Measurements from ENCODE around the gene C19orf44. TPM values are rescaled to one million over a fixed set of nuclear protein-coding genes. Genes with fewer than 3 reads are reported as not detected.
"Not testable (repeated sequence)": the region's sequence is repeated elsewhere in the genome, so short reads cannot be mapped to it uniquely, and the experiment has no call there.

Gene C19orf44
- total and polyA plus RNA-seq, 2 of the 4 experiments (the other 2 are of a cell fraction) = 1.4 to 3.8 TPM

GRCh38 chr19:16482745-16483144 lies 13.4 kb upstream of the C19orf44 start:
- Histone ChIP-seq H3K14ac (replicated peaks; ENCODE audit: low read depth, low read length) (no peak overlapping the region), H3K4me1 (ENCODE audit: control insufficient read depth, insufficient read depth, low read length) (no peaks in the 10 kb centered on the region), H2AK9ac (replicated peaks; ENCODE audit: low read depth, low read length, poor library complexity) (no peak overlapping the region), H4K8ac (ENCODE audit: low read depth in 2 of 2, low read length in 2 of 2) (no peak overlapping the region), H3K9me1 (ENCODE audit: insufficient read depth, low read length) (no peaks in the 10 kb centered on the region), H3K23ac (ENCODE audit: low read depth, low read length) (no peak overlapping the region), H3K36me3 (ENCODE audit: control insufficient read depth, insufficient read depth, low read length) (no peaks in the 10 kb centered on the region), H3K9me3 (ENCODE audit: control insufficient read depth, insufficient read depth, low read length) (no peaks in the 10 kb centered on the region), H4K5ac (ENCODE audit: low read depth, low read length) (no peak overlapping the region), H2AK5ac (ENCODE audit: low read depth, low read length) (no peak overlapping the region), H3K27ac (ENCODE audit: insufficient read depth, low read length) (no peak overlapping the region), H4K20me1 (ENCODE audit: insufficient read depth, low read length) (no peaks in the 10 kb centered on the region), H3K9ac (ENCODE audit: low read depth, low read length) (no peak overlapping the region), H3K79me1 (ENCODE audit: low read depth in 1 of 2, low read length in 2 of 2) (no peaks in the 10 kb centered on the region), H3K27me3 (ENCODE audit: control insufficient read depth, insufficient read depth, low read length) (peaks cover 2% of the 10 kb centered on the region), H3K56ac (ENCODE audit: extremely low read depth, insufficient read depth, low read length) (no peak overlapping the region), H3K4me3 (ENCODE audit: insufficient read depth, low read depth, low read length) (no peak overlapping the region), H3K4me2 (ENCODE audit: low read depth, low read length) (no peak overlapping the region), H2BK120ac (ENCODE audit: low read depth, low read length) (no peak overlapping the region), H4K91ac (ENCODE audit: insufficient read depth, low read depth, low read length) (no peak overlapping the region), H3K4ac (ENCODE audit: low read depth, low read length) (no peak overlapping the region), H2BK5ac (ENCODE audit: low read depth, low read length, poor library complexity, severe bottlenecking) (no peak overlapping the region), H3K18ac (ENCODE audit: low read depth, low read length) (no peak overlapping the region), H2AFZ (replicated peaks; ENCODE audit: low read length, poor library complexity) (no peak overlapping the region), H2BK15ac (ENCODE audit: low read depth, low read length) (no peak overlapping the region), H2BK20ac (ENCODE audit: low read depth, low read length) (no peak overlapping the region)
- ATAC-seq (ENCODE audit: low read depth) (no peak), DNase-seq (no peak)
- in situ Hi-C loops (cut with MboI; ENCODE audit: low sequenced_read_pairs) = no loop called here
- intact Hi-C loops (cut with micrococcal nuclease) = no loop called here
- ChIA-PET POLR2A (ENCODE audit: unreplicated experiment) (no interaction called here), CTCF (no interaction called here)
- no CpG with 5 or more reads among the region's 7 CpGs for WGBS, 2 experiments (ENCODE audit: extremely low coverage in 2 of 2, insufficient read length in 1 of 2)
- TF ChIP-seq MXI1 (IDR thresholded peaks at IDR 0.05; ENCODE audit: borderline replicate concordance, low read depth, low read length) (no peak), CEBPB (IDR thresholded peaks at IDR 0.05; ENCODE audit: low read depth, low read length) (peak; percentile 29; the same call in 1 of the 2 replicates), RCOR1 (IDR thresholded peaks at IDR 0.05; ENCODE audit: insufficient replicate concordance, low read length) (no peak)
- no TSS peak for BruUV-seq (replicated peaks)
- dilution Hi-C loops (cut with HindIII; ENCODE audit: low sequenced_read_pairs, unreplicated experiment) = no loop called here

GRCh38 chr19:16486476-16486875 lies 9.7 kb upstream of the C19orf44 start:
- H3K9me1 ChIP-seq (ENCODE audit: insufficient read depth, low read length); H3K9me3 ChIP-seq (ENCODE audit: control insufficient read depth, insufficient read depth, low read length); H4K8ac ChIP-seq (ENCODE audit: low read depth in 2 of 2, low read length in 2 of 2); H3K4me2 ChIP-seq (ENCODE audit: low read depth, low read length); H3K56ac ChIP-seq (ENCODE audit: extremely low read depth, insufficient read depth, low read length); H4K20me1 ChIP-seq (ENCODE audit: insufficient read depth, low read length); H3K4ac ChIP-seq (ENCODE audit: low read depth, low read length); H2AK5ac ChIP-seq (ENCODE audit: low read depth, low read length); H2AK9ac ChIP-seq (replicated peaks; ENCODE audit: low read depth, low read length, poor library complexity); H3K79me1 ChIP-seq (ENCODE audit: low read depth in 1 of 2, low read length in 2 of 2); H3K23ac ChIP-seq (ENCODE audit: low read depth, low read length); H3K27me3 ChIP-seq (ENCODE audit: control insufficient read depth, insufficient read depth, low read length); ATAC-seq (ENCODE audit: low read depth); H2AFZ ChIP-seq (replicated peaks; ENCODE audit: low read length, poor library complexity); H3K9ac ChIP-seq (ENCODE audit: low read depth, low read length); H2BK5ac ChIP-seq (ENCODE audit: low read depth, low read length, poor library complexity, severe bottlenecking); H2BK15ac ChIP-seq (ENCODE audit: low read depth, low read length); H2BK20ac ChIP-seq (ENCODE audit: low read depth, low read length); in situ Hi-C loops (cut with MboI; ENCODE audit: low sequenced_read_pairs); dilution Hi-C loops (cut with HindIII; ENCODE audit: low sequenced_read_pairs, unreplicated experiment); H3K4me3 ChIP-seq (ENCODE audit: insufficient read depth, low read depth, low read length); H3K27ac ChIP-seq (ENCODE audit: insufficient read depth, low read length); intact Hi-C loops (cut with micrococcal nuclease); H3K14ac ChIP-seq (replicated peaks; ENCODE audit: low read depth, low read length); H4K91ac ChIP-seq (ENCODE audit: insufficient read depth, low read depth, low read length); BruUV-seq (replicated peaks); H3K36me3 ChIP-seq (ENCODE audit: control insufficient read depth, insufficient read depth, low read length); H3K18ac ChIP-seq (ENCODE audit: low read depth, low read length); CTCF ChIA-PET; H3K4me1 ChIP-seq (ENCODE audit: control insufficient read depth, insufficient read depth, low read length); H2BK120ac ChIP-seq (ENCODE audit: low read depth, low read length); H4K5ac ChIP-seq (ENCODE audit: low read depth, low read length): not testable (repeated sequence)
- POLR2A ChIA-PET (ENCODE audit: unreplicated experiment) = interaction anchor here (1.0 kb wide), 1 partner anchor 10 kb away, joined by 4 read pairs; the partner anchor contains the start of genes C19orf44 and CALR3
- DNase-seq = peak; percentile 12
- WGBS, 2 experiments (ENCODE audit: extremely low coverage in 2 of 2, insufficient read length in 1 of 2) = no CpG with 5 or more reads among the region's 4 CpGs

All from IMR-90 (cell line).